ENCODE measurements around the gene ISG20. TPM values are rescaled to one million over a fixed set of nuclear protein-coding genes. Genes with fewer than 3 reads are reported as not detected.

Gene ISG20
- total and polyA plus RNA-seq, 2 donors (not counting 3 experiments of a cell fraction or from before 2014, with no cell fraction given): 6.4 to 7.5 TPM

- Histone ChIP-seq H3K9me1 (replicated peaks; ENCODE audit: control insufficient read depth, extremely low read depth, insufficient read depth, low read length) (no peaks in the 10 kb centered on the region), H3K4me1 (ENCODE audit: control insufficient read depth, extremely low read depth, insufficient read depth, low read length) (no peaks in the 10 kb centered on the region), H3K27ac (ENCODE audit: insufficient read depth, low read depth, low read length) (no peak overlapping the region), H3K9ac (replicated peaks; ENCODE audit: extremely low read depth, insufficient read depth, low read length) (no peak overlapping the region), H3K4me3 (replicated peaks in 1 of 3; ENCODE audit: insufficient read depth in 1 of 3, low read depth in 1 of 3, low read length in 3 of 3) (no peak overlapping the region), H2AFZ (ENCODE audit: low read depth, low read length) (no peak overlapping the region), H3K27me3 (ENCODE audit: control insufficient read depth in 2 of 2, insufficient read depth in 2 of 2, low read length in 2 of 2) (peaks cover 0 to 2% of the 10 kb centered on the region in 2 experiments), H3K4me2 (ENCODE audit: insufficient read depth, low read length) (no peak overlapping the region), H3K36me3 (ENCODE audit: control insufficient read depth in 2 of 2, extremely low read depth in 1 of 2, insufficient read depth in 2 of 2, low read length in 2 of 2) (no peaks in the 10 kb centered on the region), H3K9me3 (replicated peaks; ENCODE audit: control insufficient read depth, insufficient read depth, low read length) (no peaks in the 10 kb centered on the region), H4K20me1 (replicated peaks; ENCODE audit: control insufficient read depth, extremely low read depth, insufficient read depth, low read length) (no peaks in the 10 kb centered on the region), H3K79me2 (ENCODE audit: control insufficient read depth, insufficient read depth, low read length) (no peaks in the 10 kb centered on the region)
- no peak for TF ChIP-seq JUN (IDR thresholded peaks at IDR 0.05; ENCODE audit: borderline replicate concordance, insufficient read depth, insufficient read length, low read depth)
- dilution Hi-C loops (cut with MboI; ENCODE audit: extremely low pct_ligation_motif_present, low sequenced_read_pairs) (no loop called here), intact Hi-C loops (cut with micrococcal nuclease) (no loop called here)
- BruUV-seq (replicated peaks): no TSS peak
- no peak for FAIRE-seq
- CTCF ChIA-PET: no interaction called here
- POLR2A ChIA-PET: no interaction called here
- DNase-seq (ENCODE audit: low read depth, low spot score): no peak
Measured at GRCh38 chr15:88688394-88688933, 49.6 kb downstream of the ISG20 start.

- CTCF ChIA-PET: no interaction called here
- dilution Hi-C loops (cut with MboI; ENCODE audit: extremely low pct_ligation_motif_present, low sequenced_read_pairs) (no loop called here), intact Hi-C loops (cut with micrococcal nuclease) (no loop called here)
- no peak overlapping the region for H3K4me3 ChIP-seq (replicated peaks in 1 of 3; ENCODE audit: insufficient read depth in 1 of 3, low read depth in 1 of 3, low read length in 3 of 3)
- no peak overlapping the region for H3K4me2 ChIP-seq (ENCODE audit: insufficient read depth, low read length)
- H3K79me2 ChIP-seq (ENCODE audit: control insufficient read depth, insufficient read depth, low read length): no peaks in the 10 kb centered on the region
- H3K9ac ChIP-seq (replicated peaks; ENCODE audit: extremely low read depth, insufficient read depth, low read length): no peak overlapping the region
- no peaks in the 10 kb centered on the region for H3K4me1 ChIP-seq (ENCODE audit: control insufficient read depth, extremely low read depth, insufficient read depth, low read length)
- DNase-seq (ENCODE audit: low read depth, low spot score) (no peak), FAIRE-seq (no peak)
- peaks cover 0 to 2% of the 10 kb centered on the region in 2 experiments for H3K27me3 ChIP-seq (ENCODE audit: control insufficient read depth in 2 of 2, insufficient read depth in 2 of 2, low read length in 2 of 2)
- no peak overlapping the region for H3K27ac ChIP-seq (ENCODE audit: insufficient read depth, low read depth, low read length)
- H3K36me3 ChIP-seq (ENCODE audit: control insufficient read depth in 2 of 2, extremely low read depth in 1 of 2, insufficient read depth in 2 of 2, low read length in 2 of 2): no peaks in the 10 kb centered on the region
- H2AFZ ChIP-seq (ENCODE audit: low read depth, low read length): no peak overlapping the region
- no peak for TF ChIP-seq POLR2A (IDR thresholded peaks at IDR 0.05; ENCODE audit: low read depth, low read length)
- POLR2A ChIA-PET: no interaction called here
- H4K20me1 ChIP-seq (replicated peaks; ENCODE audit: control insufficient read depth, extremely low read depth, insufficient read depth, low read length): no peaks in the 10 kb centered on the region
- H3K9me3 ChIP-seq (replicated peaks; ENCODE audit: control insufficient read depth, insufficient read depth, low read length): no peaks in the 10 kb centered on the region
- no peaks in the 10 kb centered on the region for H3K9me1 ChIP-seq (replicated peaks; ENCODE audit: control insufficient read depth, extremely low read depth, insufficient read depth, low read length)
- no TSS peak for BruUV-seq (replicated peaks)
Measured at GRCh38 chr15:88690331-88690730, 51.5 kb downstream of the ISG20 start.

All from endothelial cell of umbilical vein (primary cell).